HG02678 (cell line): ENCODE data around the gene ZNF333.
"Not testable (repeated sequence)": the region's sequence is repeated elsewhere in the genome, so short reads cannot be mapped to it uniquely, and the experiment has no call there.

ENCODE experiments used
- ATAC-seq: cut with Tn5 transposase; IDR thresholded peaks from one replicate; pipeline ENCODE4 v1.9.1; 2021; ENCODE audit warnings: mild to moderate bottlenecking, moderate library complexity; ENCODE audit not compliant: unreplicated experiment

ZNF333 gene

DNA sequence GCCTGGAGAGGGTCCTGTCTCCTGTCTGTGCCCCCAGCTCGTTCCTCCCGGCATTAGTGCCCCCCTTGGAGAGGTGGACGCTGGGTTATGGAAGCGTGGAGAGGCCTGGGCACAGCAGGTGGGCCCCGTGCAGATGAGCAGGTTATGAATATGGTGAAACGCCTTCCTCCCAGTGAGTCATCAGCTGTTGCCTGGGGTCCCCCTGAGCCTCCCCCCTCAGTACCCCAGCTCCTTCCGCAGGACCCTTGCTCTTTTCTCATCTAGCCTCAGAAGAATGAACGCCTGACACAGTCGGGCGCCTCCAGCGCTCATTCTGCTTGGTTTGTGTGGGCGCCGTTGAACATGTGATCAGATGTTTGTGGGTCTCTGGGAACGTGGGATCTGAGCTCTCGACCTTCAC, 76.0 kb downstream of the ZNF333 start:
- ATAC-seq = not testable (repeated sequence)

DNA sequence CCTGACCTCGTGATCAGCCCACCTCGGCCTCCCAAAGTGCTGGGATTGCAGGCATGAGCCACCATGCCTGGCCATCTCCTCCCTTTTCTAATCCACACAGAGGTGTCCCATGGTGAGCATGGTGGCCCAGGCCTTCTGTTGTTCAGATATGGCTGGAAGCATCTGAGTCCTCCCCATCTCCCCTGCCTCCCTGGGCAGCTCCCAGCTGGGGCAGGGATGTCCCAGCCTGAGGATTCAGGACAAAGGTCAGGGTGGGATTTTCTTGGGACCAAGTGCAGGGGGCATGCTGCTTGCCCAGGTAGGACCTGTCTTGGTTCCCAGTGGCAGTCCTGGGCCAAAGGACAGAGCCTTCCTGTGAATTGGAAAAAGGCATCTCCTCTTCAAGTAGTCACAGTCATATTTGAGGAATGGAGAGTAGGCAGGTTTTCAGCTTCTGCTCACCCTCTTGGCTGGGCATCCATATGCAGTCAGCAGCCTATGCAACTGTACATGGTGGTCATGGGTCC, 77.7 kb downstream of the ZNF333 start:
- no peak for ATAC-seq

DNA sequence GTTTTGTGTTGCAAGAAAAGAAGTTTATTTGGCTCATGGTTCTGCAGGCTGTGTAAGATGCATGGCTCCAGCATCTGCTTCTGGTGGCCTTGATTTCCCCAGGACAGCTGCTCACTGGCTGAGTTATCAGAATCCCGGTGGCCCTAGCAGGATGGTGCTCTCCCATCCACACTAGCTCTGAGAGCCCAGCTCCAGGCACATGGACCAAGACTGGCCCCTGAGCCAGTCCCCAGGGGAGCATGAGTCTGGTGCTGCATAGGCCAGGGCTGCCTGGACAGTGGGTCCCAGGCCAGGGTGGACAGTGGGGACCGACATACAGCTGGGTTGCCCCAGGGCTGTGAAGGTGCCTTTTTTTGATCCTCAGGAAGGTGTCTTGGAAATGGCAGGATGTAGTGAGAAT, 78.2 kb downstream of the ZNF333 start:
- no peak for ATAC-seq

DNA sequence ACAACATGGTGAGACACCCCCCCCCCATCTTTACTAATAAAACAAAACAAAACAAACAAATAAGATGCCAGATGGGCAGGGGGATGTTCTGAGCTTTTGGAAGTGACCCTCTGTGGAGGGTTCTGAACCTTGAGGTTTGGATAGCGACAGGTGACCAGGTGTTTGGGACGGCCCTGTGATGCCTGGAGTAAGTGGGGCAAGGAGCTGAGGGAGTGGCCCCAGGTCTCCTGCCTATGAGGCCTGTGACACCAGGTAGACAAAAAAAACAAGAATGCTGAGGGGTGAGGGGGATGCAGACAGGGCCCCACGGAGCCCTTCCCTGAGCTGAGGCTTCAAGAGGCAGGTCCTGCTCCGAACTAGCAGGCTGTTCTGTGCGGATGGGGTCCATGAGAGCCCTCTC, 79.4 kb downstream of the ZNF333 start:
- ATAC-seq = no peak

DNA sequence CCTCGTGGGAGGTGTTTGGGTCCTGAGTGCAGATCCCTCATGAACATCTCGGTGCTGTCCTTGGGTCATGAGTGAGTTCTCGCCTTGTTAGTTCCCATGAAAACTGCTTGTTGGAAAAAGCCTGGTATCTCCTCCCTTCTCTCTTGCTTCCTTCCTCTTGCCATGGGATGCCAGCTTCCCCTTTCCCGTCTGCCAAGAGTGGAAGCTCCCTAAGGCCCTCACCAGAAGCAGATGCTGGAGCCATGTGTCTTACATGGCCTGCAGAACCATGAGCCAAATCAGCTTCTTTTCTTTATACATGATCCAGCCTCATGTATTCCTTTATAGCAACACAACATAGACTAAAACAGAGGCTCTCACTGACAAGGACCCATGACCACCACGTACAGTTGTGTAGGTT, 80.3 kb downstream of the ZNF333 start:
- no peak for ATAC-seq

DNA sequence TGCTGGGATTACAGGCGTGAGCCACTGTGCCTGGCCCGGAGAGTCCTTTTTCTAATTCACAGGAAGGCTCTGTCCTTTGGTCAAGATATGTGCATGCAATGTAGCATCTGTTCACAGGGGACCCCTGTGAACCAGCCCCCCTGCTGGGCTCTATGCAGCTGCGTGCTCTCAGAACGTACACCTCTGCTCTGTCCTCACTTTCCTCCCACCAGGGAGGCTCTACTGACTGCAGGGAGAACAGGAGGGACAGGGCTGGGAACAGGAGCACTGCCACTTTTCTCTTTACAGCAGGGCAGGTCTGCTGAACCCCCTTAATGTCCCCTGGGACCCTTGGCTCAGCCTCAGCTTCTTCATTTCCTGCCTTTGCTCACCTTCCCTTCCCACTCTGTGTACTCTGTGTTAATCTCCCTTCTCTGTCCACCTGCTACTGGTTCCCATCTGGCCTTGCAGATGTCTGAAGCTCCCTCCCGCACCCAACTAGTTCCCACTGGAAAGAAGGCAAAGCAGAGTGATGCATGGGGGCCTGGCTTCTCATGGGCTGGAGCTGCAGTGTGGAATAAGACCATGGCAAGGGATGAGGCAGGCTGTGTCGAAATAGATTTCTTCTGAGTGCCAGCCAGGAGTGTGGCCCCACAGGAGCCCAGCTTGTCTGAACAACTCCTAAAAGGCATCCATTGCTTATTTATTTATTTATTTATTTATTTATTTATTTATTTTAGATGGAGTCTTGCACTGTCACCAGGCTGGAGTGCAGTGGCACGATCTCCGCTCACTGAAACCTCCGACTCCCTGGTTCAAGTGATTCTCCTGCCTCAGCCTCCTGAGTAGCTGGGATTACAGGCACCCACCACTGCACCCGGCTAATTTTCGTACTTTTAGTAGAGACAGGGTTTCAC, 81.3 kb downstream of the ZNF333 start:
- no peak for ATAC-seq

DNA sequence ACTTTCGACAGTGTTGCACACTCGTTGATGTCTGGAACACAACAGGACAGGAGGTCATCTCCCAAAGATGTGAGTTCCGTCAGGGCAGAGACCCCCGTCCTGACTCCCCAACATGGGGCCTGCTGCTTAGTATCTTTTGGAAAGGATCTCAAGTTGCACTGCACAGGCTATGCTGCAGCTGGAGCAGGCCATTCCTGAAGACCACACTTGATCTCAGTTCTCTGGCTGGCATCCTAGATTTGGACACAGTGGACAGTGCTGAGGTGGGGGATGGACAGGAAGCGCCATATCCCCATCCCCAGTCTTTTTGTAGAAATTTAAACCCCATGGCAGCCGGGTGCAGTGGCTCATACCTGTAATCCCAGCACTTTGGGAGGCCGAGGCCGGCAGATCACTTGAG, 82.6 kb downstream of the ZNF333 start:
- ATAC-seq = no peak

DNA sequence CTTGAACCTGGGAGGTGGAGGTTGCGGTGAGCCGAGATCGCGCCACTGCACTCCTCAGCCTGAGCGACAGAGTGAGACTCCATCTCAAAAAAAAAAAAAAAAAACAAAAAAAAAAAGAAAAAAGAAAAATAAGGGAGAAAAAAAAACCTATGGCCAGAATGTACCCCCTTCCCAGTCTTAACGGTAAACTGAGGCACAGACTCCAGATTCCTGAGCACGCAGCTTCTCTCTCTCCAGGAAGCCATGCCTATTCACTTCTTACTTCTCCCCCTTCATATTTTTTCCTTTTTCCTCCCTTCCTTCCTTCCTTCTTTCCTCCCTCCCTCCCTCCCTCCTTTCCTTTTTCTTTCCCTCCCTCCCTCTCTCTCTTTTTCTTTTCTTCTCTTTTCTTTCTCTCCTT, 83.1 kb downstream of the ZNF333 start:
- no peak for ATAC-seq

DNA sequence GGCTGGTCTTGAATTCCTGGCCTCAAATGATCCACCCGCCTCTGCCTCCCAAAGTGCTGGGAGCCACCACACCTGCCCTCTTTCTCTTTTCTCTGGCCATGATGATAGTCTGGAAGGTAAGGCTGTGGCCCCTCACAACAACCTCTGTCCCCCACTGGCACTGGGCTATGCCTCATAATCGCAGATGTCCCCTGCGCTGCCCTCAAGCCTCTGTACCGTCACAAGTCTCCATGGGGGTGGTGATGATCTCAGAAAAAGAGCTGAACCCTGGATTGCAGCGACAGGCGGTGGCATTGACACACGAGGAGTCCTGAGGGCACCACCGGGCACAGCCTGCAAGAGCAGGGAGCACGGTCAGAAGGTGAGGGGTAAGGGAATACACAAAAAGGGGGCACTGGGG, 83.9 kb downstream of the ZNF333 start:
- ATAC-seq = not testable (repeated sequence)

DNA sequence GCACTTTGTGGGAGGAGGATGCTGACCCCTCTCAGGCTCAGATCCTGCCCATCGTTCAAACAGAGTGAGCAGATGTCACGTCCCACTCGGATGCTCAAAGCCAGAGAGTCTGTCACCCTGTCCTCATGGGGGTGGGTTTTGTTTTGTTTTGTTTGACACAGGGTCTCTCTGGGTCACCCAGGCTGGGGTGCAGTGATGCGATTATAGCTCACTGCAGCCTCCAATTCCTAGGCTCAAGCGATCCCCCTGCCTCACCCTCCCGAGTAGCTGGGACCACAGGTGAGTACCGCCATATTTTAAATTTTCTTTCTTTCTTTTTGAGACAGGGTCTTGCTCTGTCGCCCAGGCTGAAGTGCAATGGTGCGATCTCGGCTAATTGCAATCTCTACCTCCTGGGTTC, 84.5 kb downstream of the ZNF333 start:
- no peak for ATAC-seq

DNA sequence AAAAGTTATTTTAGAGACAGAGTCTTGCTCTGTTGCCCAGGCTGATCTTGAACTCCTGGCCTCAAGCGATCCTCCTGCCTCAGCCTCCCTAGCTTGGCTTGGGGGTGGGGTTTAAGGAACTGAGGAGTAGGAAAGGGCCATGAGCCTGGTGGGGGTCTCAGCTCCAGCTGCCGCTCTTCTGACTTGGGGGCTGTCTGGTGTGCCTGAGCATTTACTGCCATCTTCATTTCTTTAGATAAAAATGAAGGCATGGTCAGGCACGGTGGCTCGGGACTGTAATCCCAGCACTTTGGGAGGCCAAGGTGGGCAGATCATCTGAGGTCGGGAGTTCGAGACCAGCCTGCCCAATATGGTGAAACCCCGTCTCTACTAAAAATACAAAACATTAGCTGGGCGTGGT, 85.5 kb downstream of the ZNF333 start:
- ATAC-seq = not testable (repeated sequence)

DNA sequence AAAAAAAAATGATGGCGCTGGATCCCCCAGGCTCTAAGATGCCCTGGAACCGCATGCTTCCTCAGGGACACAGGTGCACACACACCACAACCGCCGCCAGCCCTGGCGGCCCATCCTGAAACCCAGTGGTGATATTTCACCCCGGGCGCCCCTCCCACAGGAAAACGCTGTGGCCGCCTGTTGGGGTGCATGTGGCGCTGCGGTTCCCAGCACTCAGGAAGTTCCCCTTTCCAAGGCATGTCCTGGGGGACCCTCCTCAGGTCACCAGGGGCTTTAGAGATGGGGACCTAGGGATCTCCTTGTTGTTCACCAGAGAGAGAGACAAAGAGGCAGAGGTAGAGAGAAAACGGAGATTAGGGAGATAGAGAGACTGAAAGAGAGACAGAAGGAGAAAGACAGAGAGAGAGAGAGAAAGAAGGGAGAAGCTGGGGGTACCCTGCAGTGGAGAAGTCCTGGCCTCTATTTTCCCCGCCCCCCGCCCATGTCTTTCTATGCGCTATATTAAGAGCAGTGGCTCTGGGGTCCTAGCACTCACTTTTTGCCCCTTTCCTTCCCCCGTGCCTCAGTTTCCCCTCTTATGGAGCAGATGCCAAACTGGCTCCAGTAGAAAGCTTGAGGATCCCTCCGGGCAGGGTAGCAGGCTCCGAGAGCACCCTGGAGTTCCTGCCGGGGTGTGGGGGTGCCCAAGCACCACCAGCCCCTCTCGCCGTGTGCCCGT, 86.2 kb downstream of the ZNF333 start:
- no peak for ATAC-seq

DNA sequence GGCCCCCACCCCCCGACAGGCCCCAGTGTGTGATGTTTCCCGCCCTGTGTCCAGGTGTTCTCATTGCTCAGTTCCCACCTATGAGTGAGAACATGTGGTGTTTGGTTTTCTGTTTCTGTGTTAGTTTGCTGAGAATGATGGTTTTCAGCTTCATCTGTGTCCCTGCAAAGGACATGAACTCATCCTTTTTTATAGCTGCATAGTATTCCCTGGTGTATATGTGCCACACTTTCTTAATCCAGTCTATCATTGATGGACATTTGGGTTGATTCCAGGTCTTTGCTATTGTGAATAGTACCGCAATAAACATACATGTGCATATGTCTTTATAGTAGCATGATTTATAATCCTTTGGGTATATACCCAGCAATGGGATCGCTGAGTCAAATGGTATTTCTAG, 87.8 kb downstream of the ZNF333 start:
- ATAC-seq = not testable (repeated sequence)

DNA sequence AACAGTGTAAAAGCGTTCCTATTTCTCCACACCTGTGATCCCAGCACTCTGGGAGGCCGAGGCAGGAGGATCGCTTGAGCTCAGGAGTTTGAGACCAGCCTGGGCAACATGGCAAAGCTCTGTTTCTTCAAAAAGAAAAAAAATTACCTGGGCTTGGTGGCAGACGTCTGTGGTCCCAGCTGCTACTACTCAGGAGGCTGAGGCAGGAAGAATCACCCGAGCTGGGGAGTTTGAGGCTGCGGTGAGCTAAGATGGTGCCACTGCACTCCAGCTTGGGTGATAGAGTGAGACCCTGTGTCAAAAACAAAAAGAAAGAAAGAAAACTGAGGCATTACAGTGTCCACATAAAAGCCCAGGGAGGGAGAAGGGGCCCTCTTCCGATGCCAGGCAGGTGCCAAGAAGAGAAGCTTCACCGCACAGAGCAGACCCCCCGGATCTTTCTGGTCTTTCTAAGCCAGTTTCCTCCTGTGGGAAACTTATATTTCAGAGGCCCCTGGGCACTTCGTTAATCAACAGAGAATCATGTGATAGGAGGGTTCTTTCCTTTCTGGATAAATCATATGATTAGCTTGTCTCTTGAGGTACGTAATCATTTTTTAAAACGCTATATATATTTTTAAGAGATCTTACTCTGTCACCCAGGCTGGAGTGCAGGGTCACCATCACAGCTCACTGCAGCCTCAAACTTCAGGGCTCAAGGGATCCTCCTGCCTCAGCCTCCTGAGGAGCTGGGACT, 88.4 kb downstream of the ZNF333 start, which contains the start of gene ADGRE2:
Gene ADGRE2, minus strand, starts transcription at position 451 of the 736 bp plus-strand sequence. CDS start 1,804 bp downstream, outside the sequence.
- ATAC-seq = not testable (repeated sequence)

DNA sequence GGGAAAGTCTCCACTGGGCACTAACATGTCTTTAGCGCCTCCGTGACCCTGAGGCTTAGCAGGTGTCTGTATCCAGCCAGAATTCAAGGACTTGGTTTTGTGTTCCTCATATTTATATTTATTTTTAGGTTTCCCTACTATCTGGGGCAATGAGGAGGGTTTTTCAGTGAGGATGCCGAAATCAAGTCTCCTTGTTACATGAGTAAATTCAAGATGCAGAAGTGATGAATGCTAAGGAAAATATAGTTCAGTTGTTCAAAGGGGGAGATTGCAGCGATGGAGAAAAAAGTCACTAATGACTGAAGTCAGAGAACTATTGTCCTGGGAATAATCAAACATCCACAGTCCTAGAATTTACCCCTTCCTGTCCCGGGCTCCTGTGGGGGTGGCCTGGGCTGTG, 89.3 kb downstream of the ZNF333 start:
- ATAC-seq = no peak

DNA sequence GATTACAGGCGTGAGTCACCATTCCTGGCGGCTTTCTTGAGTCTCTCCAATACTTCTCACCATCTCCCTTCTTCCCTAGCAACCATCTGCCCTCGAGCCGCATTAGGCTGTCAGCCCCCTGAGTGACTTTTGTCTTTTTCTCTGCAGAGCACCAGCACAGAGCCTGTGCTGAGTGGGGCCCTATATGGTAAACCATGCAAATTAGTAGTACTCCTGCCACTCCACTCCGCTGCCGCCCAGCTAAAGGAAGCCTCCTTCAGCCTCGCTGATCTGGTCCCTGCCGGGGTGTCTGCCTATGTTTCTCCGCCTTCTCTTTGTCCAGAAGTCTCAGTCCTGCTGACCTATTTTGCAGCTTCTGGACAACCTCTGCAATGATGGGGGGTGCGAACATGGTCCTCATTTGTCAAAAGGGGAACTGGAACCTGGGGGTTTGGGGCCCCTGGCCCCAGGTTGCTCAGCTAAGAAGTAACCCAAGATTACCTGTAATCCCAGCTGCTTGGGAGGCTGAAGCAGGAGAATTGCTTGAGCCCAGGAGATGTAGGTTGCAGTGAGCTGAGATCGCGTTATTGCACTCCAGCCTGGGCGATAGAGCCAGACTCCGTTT, 90.9 kb downstream of the ZNF333 start:
- not testable (repeated sequence) for ATAC-seq

DNA sequence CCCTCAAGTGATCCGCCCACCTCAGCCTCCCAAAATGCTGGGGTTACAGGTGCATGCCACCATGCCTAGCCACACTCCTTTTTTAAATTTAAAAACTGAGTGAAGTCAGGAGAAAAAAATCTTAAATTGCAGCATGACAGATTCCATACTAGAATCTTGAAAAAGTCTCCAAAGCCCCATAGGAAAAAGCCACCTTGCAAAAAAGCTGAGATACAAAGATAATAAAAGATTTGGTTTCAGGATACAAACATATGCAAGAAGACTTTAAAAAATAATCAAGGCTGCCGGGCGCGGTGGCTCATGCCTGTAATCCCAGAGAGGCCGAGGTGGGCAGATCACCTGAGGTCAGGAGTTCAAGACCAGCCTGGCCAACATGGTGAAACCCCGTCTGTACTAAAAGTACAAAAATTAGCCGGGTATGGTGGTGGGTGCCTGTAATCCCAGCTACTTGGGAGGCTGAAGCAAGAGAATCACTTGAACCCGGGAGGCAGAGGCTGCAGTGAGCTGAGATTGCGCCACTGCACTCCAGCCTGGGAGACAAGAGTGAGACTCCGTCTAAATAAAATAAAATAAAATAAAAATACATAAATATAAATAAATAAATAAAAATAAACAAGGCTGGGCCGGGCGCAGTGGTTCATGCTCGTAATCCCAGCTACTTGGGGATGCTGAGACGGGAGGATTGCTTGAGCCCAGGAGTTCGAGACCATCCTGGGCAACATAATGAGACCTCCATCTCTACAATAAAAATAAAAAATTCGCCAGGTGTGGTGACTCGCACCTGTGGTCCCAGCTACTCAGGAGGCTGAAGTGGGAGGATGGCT, 92.1 kb downstream of the ZNF333 start:
- not testable (repeated sequence) for ATAC-seq

DNA sequence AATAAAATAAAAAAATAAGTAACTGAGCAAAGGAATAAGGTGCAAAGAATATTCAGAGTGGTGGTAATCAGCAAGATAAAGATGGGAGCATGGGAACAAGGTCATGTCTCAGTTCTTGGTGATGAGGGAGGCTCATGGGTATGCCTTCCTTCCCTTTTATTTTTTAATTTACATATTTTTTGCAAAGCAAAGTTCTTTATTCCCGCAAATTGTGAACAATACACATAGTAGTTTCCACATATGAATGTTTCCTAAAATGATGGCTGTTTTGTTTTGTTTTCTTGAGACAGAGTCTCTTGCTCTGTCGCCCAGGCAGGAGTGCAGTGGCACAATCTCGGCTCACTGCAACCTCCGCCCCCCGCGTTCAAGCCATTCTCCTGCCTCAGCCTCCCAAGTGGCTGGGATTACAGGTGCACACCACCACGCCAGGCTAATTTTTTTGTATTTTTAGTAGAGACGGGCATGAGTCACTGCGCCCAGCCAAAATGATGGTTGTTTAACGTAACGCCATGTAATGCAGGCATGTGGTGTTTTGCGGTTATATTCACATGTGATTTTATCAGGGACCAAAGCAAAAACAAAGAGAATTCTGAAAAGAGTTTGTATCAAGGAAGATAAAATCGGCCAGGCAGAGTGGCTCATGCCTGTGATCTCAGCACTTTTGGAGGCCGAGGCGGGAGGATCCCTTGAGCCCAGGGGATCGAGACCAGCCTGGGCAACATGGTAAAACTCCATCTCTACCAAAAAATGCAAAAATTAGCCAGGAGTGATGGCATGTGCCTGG, 93.0 kb downstream of the ZNF333 start:
- no peak for ATAC-seq
